IPS-15b (cell line): ENCODE measurements around the gene TPTE.
"Not testable (repeated sequence)": the region's sequence is repeated elsewhere in the genome, so short reads cannot be mapped to it uniquely, and the experiment has no call there.

Source experiments
- H3K27me3 ChIP-seq: one replicate; pipeline ENCODE4 v1.6.1; 2013; ENCODE audit warnings: low read length; ENCODE audit not compliant: control insufficient read depth, insufficient read depth
- H3K36me3 ChIP-seq: one replicate; pipeline ENCODE4 v1.6.1; 2013; ENCODE audit warnings: low read length; ENCODE audit not compliant: control insufficient read depth, insufficient read depth
- H3K4me1 ChIP-seq: one replicate; pipeline ENCODE4 v1.6.1; 2013; ENCODE audit warnings: mild to moderate bottlenecking, low read length; ENCODE audit not compliant: control insufficient read depth, insufficient read depth
- H3K4me3 ChIP-seq: one replicate; pipeline ENCODE4 v1.5.1; 2013; ENCODE audit warnings: low read depth, low read length
- H3K9ac ChIP-seq: one replicate; pipeline ENCODE4 v1.6.1; 2013; ENCODE audit warnings: low read depth, mild to moderate bottlenecking, low read length
- H3K9me3 ChIP-seq: one replicate; pipeline ENCODE4 v1.6.1; 2013; ENCODE audit warnings: mild to moderate bottlenecking, low read length; ENCODE audit not compliant: control insufficient read depth, insufficient read depth

The TPTE gene

DNA sequence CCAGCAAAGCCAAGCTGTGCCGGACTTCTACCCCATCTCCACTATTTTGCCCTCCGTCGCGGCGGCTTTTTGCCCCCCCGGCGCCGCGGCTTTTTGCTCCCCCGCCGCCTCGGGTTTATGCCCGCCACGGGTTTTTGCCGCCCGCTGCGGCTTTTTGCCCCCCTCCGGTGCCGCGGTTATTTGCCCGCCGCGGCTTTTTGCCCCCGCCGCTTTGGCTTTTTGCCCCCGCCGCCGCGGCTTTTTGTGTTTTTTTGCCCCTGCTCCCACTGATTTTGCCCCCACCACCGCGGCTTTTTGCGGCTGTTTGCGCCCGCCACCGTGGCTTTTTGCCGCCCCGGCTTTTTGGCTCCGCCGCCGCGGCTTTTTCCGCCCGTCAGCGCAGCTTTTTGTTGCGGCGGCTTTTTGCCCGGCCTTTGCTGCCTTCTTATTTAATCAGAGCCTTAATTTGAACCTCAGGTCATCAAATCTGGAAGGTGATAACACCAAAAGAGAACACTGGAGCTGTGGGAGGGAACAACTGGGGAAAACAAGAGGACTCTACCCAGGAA lies 106.0 kb downstream of the TPTE start:
- Histone ChIP-seq H3K9me3 (peaks cover 35% of the 10 kb centered on the region), H3K4me1 (no peaks in the 10 kb centered on the region), H3K27me3 (no peaks in the 10 kb centered on the region)

DNA sequence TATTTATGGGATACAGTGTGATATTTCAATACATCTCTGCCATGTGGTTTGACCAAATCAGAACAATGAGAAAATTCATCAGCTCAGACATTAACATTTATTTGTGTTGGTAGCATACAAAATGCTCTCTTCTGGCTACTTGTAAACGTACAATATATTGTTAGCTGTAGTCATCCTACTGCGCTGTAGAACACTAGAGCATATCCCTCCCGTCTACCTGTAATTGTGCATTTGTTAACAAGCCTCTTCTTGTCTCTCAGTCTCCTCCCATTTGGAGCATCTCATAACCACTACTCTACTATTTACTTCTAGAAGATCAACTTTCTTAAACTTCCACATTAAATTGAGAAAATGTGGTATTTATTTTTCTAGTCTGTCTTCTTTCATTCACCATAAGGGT lies 107.9 kb downstream of the TPTE start:
- H3K4me3 ChIP-seq, H3K9ac ChIP-seq, H3K4me1 ChIP-seq, H3K27me3 ChIP-seq, H3K36me3 ChIP-seq: not testable (repeated sequence)
- H3K9me3 ChIP-seq: peaks cover 27% of the 10 kb centered on the region

More for the DNA sequence above, 106.0 kb downstream of the TPTE start:
- no peak overlapping the region for H3K9ac ChIP-seq
- no peaks in the 10 kb centered on the region for H3K36me3 ChIP-seq
- no peak overlapping the region for H3K4me3 ChIP-seq

DNA sequence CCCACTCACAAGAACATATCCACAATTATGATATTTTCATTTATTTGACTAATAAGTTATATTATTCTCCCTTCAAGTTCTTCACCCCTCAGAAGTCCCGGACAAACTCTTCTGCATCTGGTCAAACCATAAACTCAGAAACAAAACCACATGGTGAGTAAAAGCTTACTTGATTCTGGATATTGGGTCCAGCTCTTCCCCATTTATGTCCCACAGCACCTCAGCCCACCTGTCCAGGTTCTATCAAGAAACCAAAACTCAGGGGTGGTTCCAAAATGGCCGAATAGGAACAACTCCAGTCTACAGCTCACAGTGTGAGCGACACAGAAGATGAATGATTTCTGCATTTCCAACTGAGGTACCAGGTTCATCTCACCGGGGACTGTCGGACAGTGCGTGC lies 109.4 kb downstream of the TPTE start:
- not testable (repeated sequence) for H3K4me3 ChIP-seq, H3K36me3 ChIP-seq, H3K4me1 ChIP-seq, H3K9ac ChIP-seq, H3K27me3 ChIP-seq
- H3K9me3 ChIP-seq: peaks cover 31% of the 10 kb centered on the region

DNA sequence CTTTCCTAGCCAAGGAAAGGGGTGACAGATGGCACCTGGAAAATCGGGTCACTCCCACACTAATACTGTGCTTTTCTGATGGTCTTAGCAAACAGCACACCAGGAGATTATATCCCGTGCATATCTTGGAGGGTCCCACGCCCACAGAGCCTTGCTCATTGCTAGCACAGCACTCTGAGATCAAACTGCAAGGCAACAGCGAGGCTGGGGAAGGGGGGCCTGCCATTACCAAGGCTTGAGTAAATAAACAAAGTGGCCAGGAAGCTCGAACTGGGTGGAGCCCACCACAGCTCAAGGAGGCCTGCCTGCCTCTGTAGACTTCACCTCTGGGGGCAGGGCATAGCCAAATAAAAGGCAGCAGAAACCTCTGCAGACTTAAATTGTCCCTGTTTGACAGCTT lies 109.9 kb downstream of the TPTE start:
- H3K36me3 ChIP-seq, H3K4me3 ChIP-seq, H3K9ac ChIP-seq, H3K27me3 ChIP-seq, H3K4me1 ChIP-seq: not testable (repeated sequence)
- H3K9me3 ChIP-seq: peaks cover 31% of the 10 kb centered on the region

DNA sequence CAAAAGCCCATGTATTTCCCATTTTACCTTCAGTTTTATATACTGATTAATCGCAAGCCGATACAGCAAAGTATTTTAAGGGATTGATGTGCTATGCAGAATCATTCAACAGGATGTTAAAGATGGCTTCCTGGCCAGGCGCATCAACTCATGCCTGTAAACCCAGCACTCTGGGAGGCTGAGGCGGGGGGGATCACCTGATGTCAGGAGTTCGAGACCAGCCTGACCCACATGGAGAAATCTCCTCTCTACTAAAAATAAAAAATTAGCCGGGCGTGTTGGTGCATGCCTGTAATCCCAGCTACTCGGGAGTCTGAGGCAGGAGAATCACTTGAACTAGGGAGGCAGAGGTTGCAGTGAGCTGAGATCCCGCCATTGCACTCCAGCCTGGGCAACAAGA lies 116.8 kb downstream of the TPTE start:
- not testable (repeated sequence) for H3K36me3 ChIP-seq, H3K9ac ChIP-seq, H3K4me1 ChIP-seq, H3K27me3 ChIP-seq, H3K4me3 ChIP-seq
- peaks cover 59% of the 10 kb centered on the region for H3K9me3 ChIP-seq

DNA sequence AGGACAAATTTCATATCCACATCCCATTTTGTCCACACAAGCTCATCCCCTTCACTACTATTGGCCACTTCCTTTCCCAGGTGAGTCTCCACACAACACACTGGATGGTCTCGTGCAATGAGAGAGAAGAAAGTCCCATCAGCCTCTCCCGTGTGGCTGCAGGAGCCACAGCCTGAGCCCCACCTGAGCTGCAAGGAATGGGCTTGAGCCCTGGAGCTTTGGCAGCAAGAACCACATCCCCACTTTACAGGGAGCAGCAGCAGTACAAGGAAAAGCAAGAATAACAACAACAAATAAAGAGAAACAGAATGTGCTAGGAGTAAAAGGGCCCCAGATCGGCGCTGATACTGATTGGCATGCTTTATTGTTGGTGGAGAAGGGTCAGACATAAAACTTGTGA lies 117.7 kb downstream of the TPTE start:
- H3K4me1 ChIP-seq: no peaks in the 10 kb centered on the region
- H3K9me3 ChIP-seq: peaks cover 68% of the 10 kb centered on the region
- H3K9ac ChIP-seq: no peak overlapping the region
- no peaks in the 10 kb centered on the region for H3K27me3 ChIP-seq
- no peaks in the 10 kb centered on the region for H3K36me3 ChIP-seq
- no peak overlapping the region for H3K4me3 ChIP-seq

DNA sequence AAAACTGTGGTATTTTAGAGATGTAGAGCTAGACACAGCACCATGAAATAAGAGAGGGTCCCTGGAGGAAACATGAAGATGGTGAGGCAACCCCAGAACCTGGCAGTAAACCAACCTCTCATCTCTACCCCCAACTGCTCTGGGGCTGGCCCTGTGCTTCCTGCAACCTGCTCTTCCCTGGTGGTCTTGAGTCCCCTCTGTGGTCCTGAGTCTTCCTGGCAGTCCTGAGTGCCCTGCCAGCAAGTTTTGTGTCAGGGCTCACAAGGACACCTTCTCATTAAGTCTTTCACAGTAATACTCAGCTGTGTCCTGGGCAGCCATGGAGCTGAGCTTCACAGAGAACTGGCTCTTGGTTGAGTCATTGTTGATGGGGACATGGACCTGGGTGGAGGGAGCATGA lies 118.4 kb downstream of the TPTE start:
- H3K4me1 ChIP-seq, H3K27me3 ChIP-seq, H3K9ac ChIP-seq, H3K36me3 ChIP-seq, H3K4me3 ChIP-seq: not testable (repeated sequence)
- peaks cover 69% of the 10 kb centered on the region for H3K9me3 ChIP-seq

DNA sequence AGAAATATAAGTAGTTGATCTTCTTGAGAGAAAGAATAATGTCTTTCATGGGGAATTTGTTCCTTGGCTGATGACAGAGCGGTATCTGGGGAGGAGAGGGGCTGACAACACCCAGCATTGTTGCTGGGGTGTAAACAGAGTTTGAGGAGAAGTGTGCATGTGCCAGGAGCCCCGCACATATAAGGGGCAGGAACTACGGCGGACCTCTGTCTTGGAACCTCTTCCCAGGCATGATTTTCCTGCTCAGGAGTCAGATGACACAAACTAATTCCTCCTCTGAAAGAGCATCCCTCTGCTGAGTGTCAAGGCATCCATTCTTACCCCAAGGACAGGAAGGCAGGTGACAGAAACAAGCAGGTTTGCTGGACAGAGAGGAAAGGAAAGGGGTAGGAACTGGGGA lies 119.1 kb downstream of the TPTE start:
- no peak overlapping the region for H3K4me3 ChIP-seq
- no peaks in the 10 kb centered on the region for H3K36me3 ChIP-seq
- H3K9me3 ChIP-seq: peaks cover 75% of the 10 kb centered on the region
- H3K9ac ChIP-seq: no peak overlapping the region
- H3K4me1 ChIP-seq: no peaks in the 10 kb centered on the region
- no peaks in the 10 kb centered on the region for H3K27me3 ChIP-seq

DNA sequence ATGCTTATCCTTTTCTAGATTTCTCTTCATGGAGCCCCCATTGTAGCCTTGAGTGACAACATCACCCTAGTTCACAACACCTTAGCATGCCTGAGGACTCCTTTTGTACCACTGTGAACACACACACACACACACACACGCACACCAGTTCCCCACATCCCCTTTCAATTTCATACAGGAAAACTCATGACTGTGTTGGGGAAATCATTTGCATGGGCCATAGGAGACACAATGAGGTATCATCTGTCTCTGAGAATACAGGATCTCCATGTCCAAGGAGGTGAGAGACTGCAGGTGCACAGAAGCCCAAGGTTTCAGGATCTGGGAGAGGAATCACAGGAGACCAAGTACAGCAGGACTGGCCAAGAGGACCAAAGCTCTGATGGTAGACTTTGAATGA lies 119.7 kb downstream of the TPTE start:
- Histone ChIP-seq H3K27me3 (no peaks in the 10 kb centered on the region), H3K4me1 (no peaks in the 10 kb centered on the region), H3K9me3 (peaks cover 82% of the 10 kb centered on the region), H3K9ac (no peak overlapping the region), H3K36me3 (no peaks in the 10 kb centered on the region), H3K4me3 (no peak overlapping the region)

DNA sequence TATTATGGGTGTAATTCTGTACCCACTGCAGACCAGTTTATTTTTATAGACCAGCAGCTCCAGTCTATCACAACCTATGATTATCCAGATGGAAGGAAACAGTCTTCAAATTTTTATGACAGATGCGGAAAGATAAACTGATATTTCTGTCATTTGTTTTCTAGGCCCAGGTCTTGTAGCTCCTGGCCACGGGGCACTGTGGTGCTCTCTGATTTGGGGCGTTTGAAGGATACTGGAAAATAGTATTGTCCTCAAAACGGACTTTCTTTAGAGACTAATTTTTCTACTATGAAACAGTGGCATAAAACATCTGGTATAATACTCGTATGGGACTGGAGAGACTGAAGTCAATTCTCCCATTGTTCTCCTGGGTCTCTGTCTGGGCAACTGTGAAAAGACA lies 124.3 kb downstream of the TPTE start:
- not testable (repeated sequence) for H3K4me3 ChIP-seq, H3K4me1 ChIP-seq, H3K36me3 ChIP-seq, H3K9ac ChIP-seq, H3K27me3 ChIP-seq
- peaks cover 72% of the 10 kb centered on the region for H3K9me3 ChIP-seq

DNA sequence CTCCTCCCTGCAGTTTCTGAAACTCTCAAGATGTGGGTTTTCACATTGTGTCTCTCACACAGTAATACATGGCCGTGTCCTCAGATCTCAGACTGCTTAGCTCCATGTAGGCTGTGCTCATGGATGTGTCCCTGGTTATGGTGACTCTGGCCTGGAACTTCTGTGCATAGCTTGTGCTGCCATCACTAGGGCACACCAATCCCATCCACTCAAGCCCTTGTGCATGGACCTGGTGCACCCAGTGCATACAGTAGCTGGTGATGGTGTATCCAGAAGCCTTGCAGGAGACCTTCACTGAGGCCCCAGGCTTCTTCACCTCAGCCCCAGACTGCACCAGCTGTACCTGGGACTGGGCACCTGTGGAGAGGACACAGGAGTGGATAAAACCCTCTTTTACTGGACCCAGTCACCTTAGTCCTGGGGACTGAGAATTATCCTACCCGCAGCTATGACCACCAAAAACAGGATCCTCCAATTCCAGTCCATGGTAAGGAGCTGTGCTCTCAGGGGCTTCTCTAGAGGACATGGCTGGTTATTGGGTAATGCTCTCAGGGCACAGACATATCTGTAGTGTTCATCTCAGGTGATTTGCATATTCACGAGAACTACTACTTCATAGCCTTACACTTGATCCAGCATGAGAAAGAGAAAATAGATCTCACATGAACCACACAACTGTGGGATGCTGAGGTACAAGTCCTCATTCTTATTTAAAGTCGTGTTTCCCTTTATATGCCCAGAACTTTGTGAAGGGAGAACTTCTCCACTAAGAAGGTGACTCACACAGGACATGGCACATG lies 128.2 kb downstream of the TPTE start:
- H3K36me3 ChIP-seq, H3K27me3 ChIP-seq, H3K4me1 ChIP-seq, H3K4me3 ChIP-seq, H3K9ac ChIP-seq: not testable (repeated sequence)
- H3K9me3 ChIP-seq: peaks cover 41% of the 10 kb centered on the region

DNA sequence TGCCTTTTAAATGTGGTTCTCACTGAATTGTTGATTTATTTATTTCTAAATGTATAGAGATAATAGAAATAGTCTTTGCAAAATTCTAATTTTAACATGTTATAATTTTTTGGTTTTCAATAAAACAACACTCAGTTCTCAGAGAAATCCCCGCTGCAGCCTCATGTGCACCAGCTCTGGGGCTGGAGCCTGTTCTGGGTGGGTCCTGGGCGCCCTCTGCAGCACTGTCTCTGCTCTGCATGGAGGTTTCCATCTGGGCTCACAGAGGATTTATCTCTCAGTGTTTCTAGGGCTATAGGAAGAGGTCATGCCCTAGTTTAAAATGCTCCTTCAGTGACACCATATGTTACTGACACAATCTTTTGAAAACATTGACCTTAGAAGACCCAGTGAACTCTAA lies 128.9 kb downstream of the TPTE start:
- H3K9ac ChIP-seq, H3K36me3 ChIP-seq, H3K4me1 ChIP-seq, H3K4me3 ChIP-seq, H3K27me3 ChIP-seq: not testable (repeated sequence)
- H3K9me3 ChIP-seq: peaks cover 34% of the 10 kb centered on the region
